ENCODE measurements around the gene THUMPD3.

The THUMPD3 gene

GRCh38 chr3:9343115-9343514, 19.7 kb upstream of the THUMPD3 start:
- Histone ChIP-seq H3K36me3 (ENCODE audit: insufficient read depth, low read length) (no peaks in the 10 kb centered on the region), H3K4me1 (ENCODE audit: insufficient read depth, low read length) (peaks cover 3% of the 10 kb centered on the region), H3K9me3 (ENCODE audit: low read length) (no peaks in the 10 kb centered on the region), H3K4me3 (ENCODE audit: low read length) (no peak overlapping the region), H3K27me3 (ENCODE audit: insufficient read depth, low read length) (no peaks in the 10 kb centered on the region), H2AFZ (ENCODE audit: low read depth, low read length) (no peak overlapping the region)

- H3K27me3 ChIP-seq (ENCODE audit: insufficient read depth, low read length): no peaks in the 10 kb centered on the region
- H3K36me3 ChIP-seq (ENCODE audit: insufficient read depth, low read length): no peaks in the 10 kb centered on the region
- no peaks in the 10 kb centered on the region for H3K9me3 ChIP-seq (ENCODE audit: low read length)
- H3K4me3 ChIP-seq (ENCODE audit: low read length): no peak overlapping the region
- peaks cover 5% of the 10 kb centered on the region for H3K4me1 ChIP-seq (ENCODE audit: insufficient read depth, low read length)
- no peak overlapping the region for H2AFZ ChIP-seq (ENCODE audit: low read depth, low read length)
Observed at GRCh38 chr3:9345041-9345440, 17.8 kb upstream of the THUMPD3 start.

- Histone ChIP-seq H3K36me3 (ENCODE audit: insufficient read depth, low read length) (no peaks in the 10 kb centered on the region), H3K4me1 (ENCODE audit: insufficient read depth, low read length) (peaks cover 5% of the 10 kb centered on the region), H3K9me3 (ENCODE audit: low read length) (no peaks in the 10 kb centered on the region), H2AFZ (ENCODE audit: low read depth, low read length) (no peak overlapping the region), H3K4me3 (ENCODE audit: low read length) (no peak overlapping the region), H3K27me3 (ENCODE audit: insufficient read depth, low read length) (no peaks in the 10 kb centered on the region)
Observed at GRCh38 chr3:9346141-9346540, 16.7 kb upstream of the THUMPD3 start.

GRCh38 chr3:9347081-9347480, 15.8 kb upstream of the THUMPD3 start:
- Histone ChIP-seq H3K4me3 (ENCODE audit: low read length) (no peak overlapping the region), H2AFZ (ENCODE audit: low read depth, low read length) (no peak overlapping the region), H3K9me3 (ENCODE audit: low read length) (no peaks in the 10 kb centered on the region), H3K27me3 (ENCODE audit: insufficient read depth, low read length) (no peaks in the 10 kb centered on the region), H3K36me3 (ENCODE audit: insufficient read depth, low read length) (no peaks in the 10 kb centered on the region), H3K4me1 (ENCODE audit: insufficient read depth, low read length) (peaks cover 5% of the 10 kb centered on the region)

GRCh38 chr3:9347887-9348286, 15.0 kb upstream of the THUMPD3 start:
- Histone ChIP-seq H3K4me3 (ENCODE audit: low read length) (no peak overlapping the region), H3K9me3 (ENCODE audit: low read length) (no peaks in the 10 kb centered on the region), H3K27me3 (ENCODE audit: insufficient read depth, low read length) (no peaks in the 10 kb centered on the region)

GRCh38 chr3:9349321-9350117, 13.3 kb upstream of the THUMPD3 start:
- Histone ChIP-seq H3K36me3 (ENCODE audit: insufficient read depth, low read length) (no peaks in the 10 kb centered on the region), H3K9me3 (ENCODE audit: low read length) (no peaks in the 10 kb centered on the region), H2AFZ (ENCODE audit: low read depth, low read length) (no peak overlapping the region), H3K4me3 (ENCODE audit: low read length) (no peak overlapping the region), H3K4me1 (ENCODE audit: insufficient read depth, low read length) (peaks cover 12% of the 10 kb centered on the region), H3K27me3 (ENCODE audit: insufficient read depth, low read length) (no peaks in the 10 kb centered on the region)

More at GRCh38 chr3:9347887-9348286, 15.0 kb upstream of the THUMPD3 start:
- no peak overlapping the region for H2AFZ ChIP-seq (ENCODE audit: low read depth, low read length)
- H3K4me1 ChIP-seq (ENCODE audit: insufficient read depth, low read length): peaks cover 7% of the 10 kb centered on the region
- H3K36me3 ChIP-seq (ENCODE audit: insufficient read depth, low read length): no peaks in the 10 kb centered on the region

GRCh38 chr3:9351709-9352126, 11.1 kb upstream of the THUMPD3 start:
- Histone ChIP-seq H3K9me3 (ENCODE audit: low read length) (no peaks in the 10 kb centered on the region), H3K4me1 (ENCODE audit: insufficient read depth, low read length) (peaks cover 12% of the 10 kb centered on the region), H2AFZ (ENCODE audit: low read depth, low read length) (no peak overlapping the region), H3K27me3 (ENCODE audit: insufficient read depth, low read length) (no peaks in the 10 kb centered on the region), H3K36me3 (ENCODE audit: insufficient read depth, low read length) (no peaks in the 10 kb centered on the region), H3K4me3 (ENCODE audit: low read length) (no peak overlapping the region)

- Histone ChIP-seq H3K4me3 (ENCODE audit: low read length) (peak overlapping the region; percentile 21), H3K9me3 (ENCODE audit: low read length) (no peaks in the 10 kb centered on the region), H3K4me1 (ENCODE audit: insufficient read depth, low read length) (peaks cover 12% of the 10 kb centered on the region), H3K27me3 (ENCODE audit: insufficient read depth, low read length) (no peaks in the 10 kb centered on the region), H3K36me3 (ENCODE audit: insufficient read depth, low read length) (no peaks in the 10 kb centered on the region), H2AFZ (ENCODE audit: low read depth, low read length) (peak overlapping the region; percentile 16)
Observed at GRCh38 chr3:9352917-9353752, 9.7 kb upstream of the THUMPD3 start.

GRCh38 chr3:9361691-9362388, 1.0 kb upstream of the THUMPD3 start:
- Histone ChIP-seq H3K4me1 (ENCODE audit: insufficient read depth, low read length) (peaks cover under 1% of the 10 kb centered on the region), H3K4me3 (ENCODE audit: low read length) (no peak overlapping the region), H3K9me3 (ENCODE audit: low read length) (no peaks in the 10 kb centered on the region), H3K27me3 (ENCODE audit: insufficient read depth, low read length) (no peaks in the 10 kb centered on the region), H2AFZ (ENCODE audit: low read depth, low read length) (no peak overlapping the region), H3K36me3 (ENCODE audit: insufficient read depth, low read length) (no peaks in the 10 kb centered on the region)

- H3K9me3 ChIP-seq (ENCODE audit: low read length): no peaks in the 10 kb centered on the region
- no peak overlapping the region for H3K4me3 ChIP-seq (ENCODE audit: low read length)
- no peaks in the 10 kb centered on the region for H3K36me3 ChIP-seq (ENCODE audit: insufficient read depth, low read length)
- no peaks in the 10 kb centered on the region for H3K27me3 ChIP-seq (ENCODE audit: insufficient read depth, low read length)
- peaks cover 1% of the 10 kb centered on the region for H3K4me1 ChIP-seq (ENCODE audit: insufficient read depth, low read length)
- H2AFZ ChIP-seq (ENCODE audit: low read depth, low read length): no peak overlapping the region
Observed at GRCh38 chr3:9369508-9369907, 6.7 kb downstream of the THUMPD3 start.

- Histone ChIP-seq H3K4me3 (ENCODE audit: low read length) (no peak overlapping the region), H3K4me1 (ENCODE audit: insufficient read depth, low read length) (no peaks in the 10 kb centered on the region), H3K27me3 (ENCODE audit: insufficient read depth, low read length) (no peaks in the 10 kb centered on the region), H3K9me3 (ENCODE audit: low read length) (no peaks in the 10 kb centered on the region), H2AFZ (ENCODE audit: low read depth, low read length) (no peak overlapping the region), H3K36me3 (ENCODE audit: insufficient read depth, low read length) (no peaks in the 10 kb centered on the region)
Observed at GRCh38 chr3:9373465-9373864, 10.6 kb downstream of the THUMPD3 start.

- H3K27me3 ChIP-seq (ENCODE audit: insufficient read depth, low read length): no peaks in the 10 kb centered on the region
- H2AFZ ChIP-seq (ENCODE audit: low read depth, low read length): no peak overlapping the region
- H3K4me1 ChIP-seq (ENCODE audit: insufficient read depth, low read length): peaks cover 6% of the 10 kb centered on the region
- H3K4me3 ChIP-seq (ENCODE audit: low read length): no peak overlapping the region
- no peaks in the 10 kb centered on the region for H3K36me3 ChIP-seq (ENCODE audit: insufficient read depth, low read length)
- no peaks in the 10 kb centered on the region for H3K9me3 ChIP-seq (ENCODE audit: low read length)
Observed at GRCh38 chr3:9377981-9378380, 15.1 kb downstream of the THUMPD3 start.

- Histone ChIP-seq H3K4me1 (ENCODE audit: insufficient read depth, low read length) (peaks cover 6% of the 10 kb centered on the region), H3K9me3 (ENCODE audit: low read length) (no peaks in the 10 kb centered on the region), H3K4me3 (ENCODE audit: low read length) (no peak overlapping the region), H2AFZ (ENCODE audit: low read depth, low read length) (no peak overlapping the region), H3K36me3 (ENCODE audit: insufficient read depth, low read length) (no peaks in the 10 kb centered on the region), H3K27me3 (ENCODE audit: insufficient read depth, low read length) (no peaks in the 10 kb centered on the region)
Observed at GRCh38 chr3:9379327-9379726, 16.5 kb downstream of the THUMPD3 start.

Measured in neuron (in vitro differentiated cells).